Esophagus muscularis mucosa (tissue), 4 donors: ENCODE measurements around the gene PDIA6.

Experiments
- EP300 ChIP-seq: sonication (generic); formaldehyde crosslinking; IDR thresholded peaks from one replicate; pipeline ENCODE4 v1.6.1; 2017; ENCODE audit warnings: antibody characterized with exemption
- POLR2AphosphoS5 ChIP-seq, 2 donors: sonication (generic); formaldehyde crosslinking; IDR thresholded peaks; one replicate each; pipeline ENCODE4 v1.6.1; 2017; ENCODE audit warnings: antibody characterized with exemption in 2 of 2
- TF ChIP-seq, protein P1 (sequence below), 3 experiments: fragments of 200-600 bp in 2 of 3; fragments of 450-650 bp in 1 of 3; sonication (generic) in 2 of 3; IDR thresholded peaks; one replicate each; pipeline ENCODE4 v1.5.1; 2017 to 2019; ENCODE audit warnings: antibody characterized with exemption in 3 of 3, mild to moderate bottlenecking in 2 of 3, moderate library complexity in 1 of 3

DNA sequence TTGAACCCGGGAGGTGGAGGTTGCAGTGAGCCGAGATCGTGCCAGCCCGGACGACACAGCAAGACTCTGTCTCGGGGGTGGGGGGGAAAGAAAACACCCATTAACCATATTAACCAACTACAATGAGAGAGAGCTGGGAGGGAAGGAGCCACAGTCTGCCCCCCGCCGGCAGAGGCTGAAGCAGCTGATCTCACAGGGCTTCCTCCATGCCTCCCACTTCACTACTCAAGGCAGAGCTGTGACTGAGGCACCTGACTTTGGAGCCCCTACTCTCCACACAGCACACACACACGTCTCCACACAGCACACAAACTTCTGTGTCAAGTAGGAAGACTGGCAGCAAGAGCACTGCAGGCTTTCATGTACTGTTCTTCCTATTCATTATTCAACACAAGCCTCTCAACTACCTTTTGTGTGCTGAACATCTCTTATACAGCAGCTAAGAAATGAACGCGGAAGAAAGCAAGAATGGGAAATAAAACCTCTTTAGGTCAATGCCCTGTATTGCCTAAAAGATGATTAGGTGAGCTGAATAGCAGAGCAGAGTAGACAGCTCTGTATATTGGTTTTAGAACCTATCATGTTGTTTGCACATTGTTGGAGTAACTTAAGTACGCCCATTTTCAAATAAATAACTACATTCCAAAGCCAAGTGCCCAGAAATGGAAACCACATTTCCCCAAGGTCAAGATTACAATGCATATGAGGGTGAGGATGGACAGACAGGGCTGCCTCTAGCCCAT is 26.2 kb downstream of the PDIA6 start:
- TF ChIP-seq POLR2AphosphoS5 (IDR thresholded peaks at IDR 0.05) (no peak), EP300 (no peak)
- TF ChIP-seq, protein P1, sequence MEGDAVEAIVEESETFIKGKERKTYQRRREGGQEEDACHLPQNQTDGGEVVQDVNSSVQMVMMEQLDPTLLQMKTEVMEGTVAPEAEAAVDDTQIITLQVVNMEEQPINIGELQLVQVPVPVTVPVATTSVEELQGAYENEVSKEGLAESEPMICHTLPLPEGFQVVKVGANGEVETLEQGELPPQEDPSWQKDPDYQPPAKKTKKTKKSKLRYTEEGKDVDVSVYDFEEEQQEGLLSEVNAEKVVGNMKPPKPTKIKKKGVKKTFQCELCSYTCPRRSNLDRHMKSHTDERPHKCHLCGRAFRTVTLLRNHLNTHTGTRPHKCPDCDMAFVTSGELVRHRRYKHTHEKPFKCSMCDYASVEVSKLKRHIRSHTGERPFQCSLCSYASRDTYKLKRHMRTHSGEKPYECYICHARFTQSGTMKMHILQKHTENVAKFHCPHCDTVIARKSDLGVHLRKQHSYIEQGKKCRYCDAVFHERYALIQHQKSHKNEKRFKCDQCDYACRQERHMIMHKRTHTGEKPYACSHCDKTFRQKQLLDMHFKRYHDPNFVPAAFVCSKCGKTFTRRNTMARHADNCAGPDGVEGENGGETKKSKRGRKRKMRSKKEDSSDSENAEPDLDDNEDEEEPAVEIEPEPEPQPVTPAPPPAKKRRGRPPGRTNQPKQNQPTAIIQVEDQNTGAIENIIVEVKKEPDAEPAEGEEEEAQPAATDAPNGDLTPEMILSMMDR (IDR thresholded peaks at IDR 0.05), result no peak
